HepG2 (cell line): ENCODE results near the gene KIF13A. TPM values are rescaled to one million over a fixed set of nuclear protein-coding genes. Genes with fewer than 3 reads are reported as not detected.

ENCODE experiments used
- CBX1 ChIP-seq: IDR thresholded peaks from one replicate; pipeline ENCODE4 v1.6.1; 2016; ENCODE audit warnings: antibody characterized with exemption, low read depth
- EED ChIP-seq: sonication (generic); formaldehyde crosslinking; IDR thresholded peaks from 2 replicates; pipeline ENCODE4 v1.5.0; 2020; ENCODE audit warnings: mild to moderate bottlenecking, missing genetic modification reagents
- FOXA3 ChIP-seq: IDR thresholded peaks from 2 replicates; pipeline ENCODE4 v1.6.1; 2016; ENCODE audit warnings: missing genetic modification reagents, missing compliant biosample characterization
- HDAC1 ChIP-seq: sonication (generic); formaldehyde crosslinking; IDR thresholded peaks from 2 replicates; pipeline ENCODE4 v1.5.1; 2020; ENCODE audit warnings: mild to moderate bottlenecking, missing genetic modification reagents
- HNF4A ChIP-seq: sonication (generic); formaldehyde crosslinking; IDR thresholded peaks from 2 replicates; pipeline ENCODE4 v1.4.0; 2020; ENCODE audit warnings: missing genetic modification reagents
- HNRNPLL ChIP-seq: fragments of 200-400 bp; formaldehyde crosslinking; IDR thresholded peaks from 2 replicates; pipeline ENCODE4 v1.6.1; 2017; ENCODE audit warnings: mild to moderate bottlenecking, low read depth, low read length; ENCODE audit not compliant: poor library complexity, severe bottlenecking
- HOXA5 ChIP-seq: sonication (generic); formaldehyde crosslinking; IDR thresholded peaks from 2 replicates; pipeline ENCODE4 v1.4.0; 2020; ENCODE audit warnings: missing genetic modification reagents
- KDM1A ChIP-seq: IDR thresholded peaks from 2 replicates; pipeline ENCODE4 v1.6.1; 2016; ENCODE audit warnings: missing compliant biosample characterization
- KLF16 ChIP-seq, 2 experiments: sonication (generic) in 1 of 2; formaldehyde crosslinking in 1 of 2; IDR thresholded peaks; 2 replicates each; pipeline versions ENCODE4 v1.6.1 to v1.8.0; 2016 to 2023; ENCODE audit warnings: missing genetic modification reagents in 2 of 2, missing compliant biosample characterization in 1 of 2
- MIXL1 ChIP-seq: IDR thresholded peaks from 2 replicates; pipeline ENCODE4 v1.6.1; 2016
- MTA1 ChIP-seq: sonication (generic); formaldehyde crosslinking; IDR thresholded peaks from 2 replicates; pipeline ENCODE4 v1.4.0; 2020; ENCODE audit warnings: missing genetic modification reagents, mild to moderate bottlenecking, borderline replicate concordance
- NFE2 ChIP-seq: sonication (generic); formaldehyde crosslinking; IDR thresholded peaks from 2 replicates; pipeline ENCODE4 v1.4.0; 2020; ENCODE audit warnings: missing genetic modification reagents
- NFE2L2 ChIP-seq: fragments of 150-350 bp; IDR thresholded peaks from 2 replicates; pipeline ENCODE4 v1.6.1; 2014; ENCODE audit warnings: low read length
- NR3C1 ChIP-seq: sonication (generic); formaldehyde crosslinking; IDR thresholded peaks from 2 replicates; pipeline ENCODE4 v1.4.0; 2020; ENCODE audit warnings: missing genetic modification reagents
- PLSCR1 ChIP-seq: sonication (generic); formaldehyde crosslinking; IDR thresholded peaks from 2 replicates; pipeline ENCODE4 v1.5.0; 2020; ENCODE audit warnings: missing genetic modification reagents, mild to moderate bottlenecking, borderline replicate concordance
- POLR2G ChIP-seq: fragments of 200-400 bp; formaldehyde crosslinking; IDR thresholded peaks from 2 replicates; pipeline ENCODE4 v1.6.1; 2018; ENCODE audit warnings: mild to moderate bottlenecking, low read depth, low read length, moderate library complexity
- RAD21 ChIP-seq: fragments of 450-650 bp; formaldehyde crosslinking; IDR thresholded peaks from 2 replicates; pipeline ENCODE4 v1.5.0; 2020; ENCODE audit warnings: mild to moderate bottlenecking
- REXO4 ChIP-seq: sonication (generic); formaldehyde crosslinking; IDR thresholded peaks from 2 replicates; pipeline ENCODE4 v1.8.0; 2022; ENCODE audit warnings: missing genetic modification reagents, mild to moderate bottlenecking, borderline replicate concordance
- SAFB2 ChIP-seq: sonication (generic); formaldehyde crosslinking; IDR thresholded peaks from 2 replicates; pipeline ENCODE4 v1.5.1; 2020; ENCODE audit warnings: missing genetic modification reagents, low read depth, mild to moderate bottlenecking, borderline replicate concordance
- SAP130 ChIP-seq: IDR thresholded peaks from 2 replicates; pipeline ENCODE4 v1.6.1; 2016; ENCODE audit warnings: low read depth
- ZFP62 ChIP-seq: sonication (generic); formaldehyde crosslinking; IDR thresholded peaks from 2 replicates; pipeline ENCODE4 v1.4.0; 2020; ENCODE audit warnings: missing genetic modification reagents
- ZNF143 ChIP-seq: sonication (generic); formaldehyde crosslinking; IDR thresholded peaks from 2 replicates; pipeline ENCODE4 v1.4.0; 2020; ENCODE audit warnings: missing genetic modification reagents
- ZNF280D ChIP-seq: sonication (generic); formaldehyde crosslinking; IDR thresholded peaks from 2 replicates; pipeline ENCODE4 v1.5.1; 2020; ENCODE audit warnings: mild to moderate bottlenecking, missing genetic modification reagents
- ZNF501 ChIP-seq: sonication (generic); formaldehyde crosslinking; IDR thresholded peaks from 2 replicates; pipeline ENCODE4 v1.5.1; 2020; ENCODE audit warnings: mild to moderate bottlenecking, moderate library complexity, missing genetic modification reagents
- polyA plus RNA-seq, 8 experiments: library from polyadenylated mRNA; depleted of rRNA in 3 of 8; stranded (reverse) in 7 of 8; unstranded in 1 of 8; fragments of >200 nt; fragmentation: Illumina TruSeq in 4 of 8; extraction: Trizol in 4 of 8; gene quantifications; 2 replicates each; pipeline versions ENCODE4 v1.2.1 to v1.2.3, GENCODE V29; 2011 to 2016; ENCODE audit warnings: low read depth in 4 of 8, missing spikeins in 1 of 8, mixed read lengths in 1 of 8; ENCODE audit not compliant: insufficient read depth in 1 of 8
- total RNA-seq, 5 experiments: library from RNA; depleted of rRNA; stranded (reverse); fragments of >200 nt; fragmentation: Illumina TruSeq; extraction: Trizol; gene quantifications; 2 replicates each; pipeline ENCODE4 v1.2.3, GENCODE V29; 2016; ENCODE audit warnings: low read depth in 1 of 5
- TF ChIP-seq, protein P1 (sequence below): sonication (generic); formaldehyde crosslinking; IDR thresholded peaks from 2 replicates; pipeline ENCODE4 v1.4.0; 2020; ENCODE audit warnings: missing genetic modification reagents

The KIF13A gene
- total and polyA plus RNA-seq, 2 of the 13 experiments (the other 11 are each of a cell fraction or from before 2014, with no cell fraction given), result 21.1 to 37.2 TPM

DNA sequence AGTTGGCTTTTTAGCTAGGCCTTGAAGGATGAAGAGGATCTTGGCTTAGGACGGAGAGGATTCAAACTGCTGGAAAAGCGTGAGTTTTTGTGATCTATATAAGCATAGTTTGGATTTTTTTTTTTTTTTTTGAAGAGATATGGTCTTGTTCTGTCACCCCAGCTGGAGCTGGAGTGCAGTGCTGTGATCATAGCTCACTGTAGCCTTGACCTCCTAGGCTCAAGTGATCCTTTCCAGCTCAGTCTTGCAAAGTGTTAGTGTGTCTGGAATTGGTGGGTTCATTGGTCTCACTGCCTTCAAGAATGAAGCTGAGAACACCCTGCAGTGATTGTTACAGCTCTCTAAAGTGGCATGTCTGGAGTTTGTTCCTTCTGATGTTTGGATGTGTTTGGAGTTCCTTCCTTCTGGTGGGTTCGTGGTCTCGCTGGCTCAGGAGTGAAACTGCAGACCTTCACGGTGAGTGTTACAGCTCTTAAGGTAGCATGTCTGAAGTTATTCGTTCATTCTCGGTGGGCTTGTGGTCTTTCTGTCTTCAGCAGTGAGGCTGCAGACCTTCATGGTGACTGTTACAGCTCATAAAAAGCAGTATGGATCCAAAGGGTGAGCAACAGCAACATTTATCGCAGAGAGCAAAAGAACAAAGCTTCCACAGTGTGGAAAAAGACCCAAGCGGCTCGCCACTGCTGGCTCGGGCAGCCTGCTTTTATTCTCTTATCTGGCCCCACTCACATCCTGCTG, 243.2 kb downstream of the KIF13A start (continued):
- TF ChIP-seq ZNF280D, result 0 out of 2 replicates have a peak, but pooled peaks have one; percentile 8
- TF ChIP-seq REXO4 (CRISPR knock-in tag), result no peak
- TF ChIP-seq HOXA5 (CRISPR knock-in tag), result no peak
- TF ChIP-seq MIXL1 (CRISPR knock-in tag), result 0 out of 2 replicates have a peak, but pooled peaks have one; percentile 5
- no peak for TF ChIP-seq NFE2 (CRISPR knock-in tag)
- peak; percentile 29; the same call in 1 of the 2 replicates for TF ChIP-seq HNF4A (CRISPR knock-in tag)
- no peak for TF ChIP-seq CBX1
- no peak for TF ChIP-seq ZFP62 (CRISPR knock-in tag)
- no peak for TF ChIP-seq SAFB2 (CRISPR knock-in tag)
- TF ChIP-seq, protein P1, sequence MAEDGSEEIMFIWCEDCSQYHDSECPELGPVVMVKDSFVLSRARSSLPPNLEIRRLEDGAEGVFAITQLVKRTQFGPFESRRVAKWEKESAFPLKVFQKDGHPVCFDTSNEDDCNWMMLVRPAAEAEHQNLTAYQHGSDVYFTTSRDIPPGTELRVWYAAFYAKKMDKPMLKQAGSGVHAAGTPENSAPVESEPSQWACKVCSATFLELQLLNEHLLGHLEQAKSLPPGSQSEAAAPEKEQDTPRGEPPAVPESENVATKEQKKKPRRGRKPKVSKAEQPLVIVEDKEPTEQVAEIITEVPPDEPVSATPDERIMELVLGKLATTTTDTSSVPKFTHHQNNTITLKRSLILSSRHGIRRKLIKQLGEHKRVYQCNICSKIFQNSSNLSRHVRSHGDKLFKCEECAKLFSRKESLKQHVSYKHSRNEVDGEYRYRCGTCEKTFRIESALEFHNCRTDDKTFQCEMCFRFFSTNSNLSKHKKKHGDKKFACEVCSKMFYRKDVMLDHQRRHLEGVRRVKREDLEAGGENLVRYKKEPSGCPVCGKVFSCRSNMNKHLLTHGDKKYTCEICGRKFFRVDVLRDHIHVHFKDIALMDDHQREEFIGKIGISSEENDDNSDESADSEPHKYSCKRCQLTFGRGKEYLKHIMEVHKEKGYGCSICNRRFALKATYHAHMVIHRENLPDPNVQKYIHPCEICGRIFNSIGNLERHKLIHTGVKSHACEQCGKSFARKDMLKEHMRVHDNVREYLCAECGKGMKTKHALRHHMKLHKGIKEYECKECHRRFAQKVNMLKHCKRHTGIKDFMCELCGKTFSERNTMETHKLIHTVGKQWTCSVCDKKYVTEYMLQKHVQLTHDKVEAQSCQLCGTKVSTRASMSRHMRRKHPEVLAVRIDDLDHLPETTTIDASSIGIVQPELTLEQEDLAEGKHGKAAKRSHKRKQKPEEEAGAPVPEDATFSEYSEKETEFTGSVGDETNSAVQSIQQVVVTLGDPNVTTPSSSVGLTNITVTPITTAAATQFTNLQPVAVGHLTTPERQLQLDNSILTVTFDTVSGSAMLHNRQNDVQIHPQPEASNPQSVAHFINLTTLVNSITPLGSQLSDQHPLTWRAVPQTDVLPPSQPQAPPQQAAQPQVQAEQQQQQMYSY (CRISPR knock-in tag), result no peak
- TF ChIP-seq HNRNPLL, result no peak
- TF ChIP-seq KDM1A (CRISPR knock-in tag), result no peak
- TF ChIP-seq HDAC1 (CRISPR knock-in tag), result 0 out of 2 replicates have a peak, but pooled peaks have one; percentile 32
- TF ChIP-seq EED, result no peak
- TF ChIP-seq ZNF501, result peak; percentile 66
- peak; percentile 42; the same call in 1 of the 2 replicates for TF ChIP-seq POLR2G
- TF ChIP-seq NR3C1 (CRISPR knock-in tag), result no peak
- TF ChIP-seq ZNF143 (CRISPR knock-in tag), result no peak
- TF ChIP-seq MTA1 (CRISPR knock-in tag), result no peak
- peak; percentile 7; the same call in 1 of the 2 replicates for TF ChIP-seq SAP130 (CRISPR knock-in tag)
- TF ChIP-seq FOXA3 (CRISPR knock-in tag), result no peak
- TF ChIP-seq KLF16 (CRISPR knock-in tag; IDR thresholded peaks at IDR 0.05), result no peak
- no peak for TF ChIP-seq RAD21 (CRISPR knock-in tag)
- TF ChIP-seq PLSCR1 (CRISPR knock-in tag), result peak; percentile 30; the same call in 1 of the 2 replicates
- TF ChIP-seq NFE2L2, result no peak
